GM18517 (cell line): ENCODE data around the gene CACNA1A.
"Not testable (repeated sequence)": the region's sequence is repeated elsewhere in the genome, so short reads cannot be mapped to it uniquely, and the experiment has no call there.

ENCODE experiments used
- ATAC-seq: cut with Tn5 transposase; IDR thresholded peaks from one replicate; pipeline ENCODE4 v1.9.1; 2021; ENCODE audit warnings: mild to moderate bottlenecking, moderate library complexity; ENCODE audit not compliant: unreplicated experiment

The CACNA1A gene

DNA sequence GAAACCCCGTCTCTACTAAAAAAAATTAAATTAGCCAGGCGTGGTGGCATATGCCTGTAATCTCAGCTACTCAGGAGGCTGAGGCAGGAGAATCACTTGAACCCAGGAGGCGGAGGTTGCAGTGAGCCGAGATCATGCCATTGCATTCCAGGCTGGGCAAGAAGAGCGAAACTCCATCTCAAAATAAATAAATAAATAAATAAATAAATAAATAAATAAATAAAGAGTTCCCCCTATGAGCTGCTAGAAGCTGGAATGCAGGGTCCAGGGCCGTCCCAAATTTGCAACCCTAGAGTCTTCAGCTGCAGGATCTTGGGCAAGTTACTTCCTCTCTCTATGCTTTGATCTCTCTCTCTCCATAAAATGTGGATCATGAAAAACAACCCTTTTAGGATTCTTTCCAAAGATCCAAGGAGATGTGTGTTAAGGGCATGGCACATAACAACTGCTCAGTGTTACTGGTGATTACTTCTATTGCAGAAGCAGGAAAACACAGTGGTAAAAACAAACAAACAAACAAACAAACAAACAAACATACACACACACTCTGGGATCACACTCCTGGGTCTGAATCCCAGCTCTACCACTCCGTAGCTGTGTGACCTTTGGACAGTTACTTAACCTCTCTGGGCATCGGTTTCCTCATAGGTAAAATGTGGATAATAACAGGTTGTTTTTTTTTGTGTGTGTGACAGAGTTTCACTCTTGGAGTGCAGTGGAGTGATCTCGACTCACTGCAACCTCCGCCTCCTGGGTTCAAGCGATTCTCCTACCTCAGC, 78.8 kb downstream of the CACNA1A start:
- no peak for ATAC-seq

DNA sequence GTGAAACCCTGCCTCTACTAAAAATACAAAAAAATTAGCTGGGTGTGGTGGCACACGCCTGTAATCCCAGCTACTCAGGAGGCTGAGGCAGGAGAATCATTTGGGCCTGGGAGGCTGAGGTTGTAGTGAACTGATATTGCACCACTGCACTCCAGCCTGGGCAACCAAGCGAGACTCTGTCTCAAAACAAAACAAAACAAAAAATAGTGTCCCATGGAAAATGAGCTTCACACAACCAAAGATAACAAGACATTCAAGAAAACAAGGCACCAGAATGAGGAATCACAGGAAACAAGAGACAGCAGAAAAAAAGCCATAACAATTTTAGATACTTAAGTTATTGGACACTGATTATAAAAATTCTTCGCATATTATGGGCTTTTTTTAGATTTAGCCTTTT, 80.4 kb downstream of the CACNA1A start:
- ATAC-seq = not testable (repeated sequence)

DNA sequence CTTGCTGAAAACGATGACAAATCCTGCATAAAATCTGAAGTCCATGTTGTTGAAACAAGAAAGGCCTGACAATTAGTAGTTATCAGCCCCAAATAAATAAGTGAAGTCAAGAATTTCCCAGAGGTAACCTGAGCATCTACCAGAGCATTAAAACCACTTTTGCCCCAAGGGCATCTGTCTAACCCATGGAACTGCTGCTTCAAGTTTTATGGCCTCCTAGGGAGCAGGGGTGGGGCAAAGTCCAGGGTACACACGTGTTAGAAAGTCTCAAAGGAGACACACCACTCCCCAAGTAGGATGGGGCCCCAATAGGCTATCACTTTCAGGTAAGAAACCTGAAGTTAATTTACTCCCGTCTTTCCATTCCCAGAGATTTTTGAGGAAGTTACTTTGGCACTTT, 81.1 kb downstream of the CACNA1A start:
- ATAC-seq = no peak

DNA sequence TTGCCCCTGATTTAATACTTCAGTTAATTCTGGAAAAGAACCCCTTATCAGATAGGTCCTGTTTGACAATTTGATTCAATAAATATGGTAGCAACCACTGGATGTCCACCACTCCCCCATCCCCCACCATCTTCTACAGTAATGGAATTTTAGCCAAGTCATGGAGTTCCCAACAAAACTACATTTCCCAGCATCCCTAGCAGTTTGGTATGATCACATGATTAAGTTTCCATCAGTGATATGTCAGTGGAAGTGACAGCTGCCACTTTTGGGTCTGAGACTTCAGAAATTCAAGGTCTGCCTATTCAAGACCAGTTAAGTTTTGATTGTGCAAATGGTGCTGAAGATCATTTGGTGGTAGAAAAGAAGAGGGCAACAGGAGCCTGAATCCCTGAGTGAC, 85.5 kb downstream of the CACNA1A start:
- no peak for ATAC-seq

DNA sequence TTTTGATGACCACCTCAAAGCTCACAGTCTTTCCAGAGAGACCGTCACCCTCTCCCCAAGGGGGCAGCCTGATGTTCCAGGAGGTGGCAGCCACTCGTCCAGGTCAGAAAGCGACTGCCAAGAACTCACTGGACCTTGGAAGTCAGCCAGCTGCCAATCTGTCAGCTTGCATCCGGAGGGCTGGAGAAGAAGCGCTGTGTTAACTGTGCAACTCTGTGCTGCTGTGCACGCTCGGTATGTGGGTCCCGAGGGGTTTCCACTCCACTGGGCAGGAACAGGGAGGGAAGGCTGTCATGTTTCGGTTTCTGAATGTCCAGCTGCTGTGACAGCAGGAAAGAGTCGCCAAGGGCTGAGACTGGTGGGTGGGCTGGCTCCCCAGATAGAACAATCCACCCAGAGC, 89.2 kb downstream of the CACNA1A start:
- no peak for ATAC-seq

DNA sequence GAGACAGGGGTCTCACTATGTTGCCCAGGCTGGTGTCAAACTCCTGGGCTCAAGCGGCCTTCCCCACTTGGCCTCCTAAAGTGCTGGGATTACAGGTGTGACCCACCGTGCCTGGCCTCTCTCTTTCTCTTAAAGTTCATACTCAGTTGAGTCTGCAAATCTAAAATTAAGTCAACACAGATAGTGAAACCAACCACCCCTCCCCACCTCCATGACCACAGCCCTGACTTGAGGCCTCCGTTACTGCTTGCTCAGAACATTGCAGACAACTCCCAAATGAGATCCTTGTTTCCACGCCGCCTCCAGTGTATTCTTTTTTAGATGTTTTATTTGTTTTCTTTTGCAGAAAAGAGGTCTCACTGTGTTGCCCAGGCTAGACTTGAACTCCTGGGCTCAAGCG, 94.4 kb downstream of the CACNA1A start:
- ATAC-seq = no peak

DNA sequence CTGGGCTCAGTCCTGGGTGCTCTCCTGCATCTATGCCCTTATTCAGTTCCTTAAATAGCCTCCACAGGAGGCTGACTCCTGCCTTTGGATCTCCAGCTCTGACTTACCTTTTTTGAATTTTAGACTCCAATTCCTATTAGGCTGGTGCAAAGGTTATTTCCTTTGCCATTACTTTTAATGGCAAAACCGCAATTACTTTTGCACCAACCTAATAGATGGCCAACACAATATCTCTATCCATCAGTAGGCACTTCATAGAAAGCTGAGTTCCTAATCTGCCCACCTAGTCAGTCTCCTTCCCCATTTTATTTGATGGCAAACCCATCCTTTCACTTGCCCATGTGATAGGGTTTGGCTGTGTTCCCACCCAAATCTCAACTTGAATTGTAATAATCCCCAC, 95.3 kb downstream of the CACNA1A start:
- no peak for ATAC-seq

DNA sequence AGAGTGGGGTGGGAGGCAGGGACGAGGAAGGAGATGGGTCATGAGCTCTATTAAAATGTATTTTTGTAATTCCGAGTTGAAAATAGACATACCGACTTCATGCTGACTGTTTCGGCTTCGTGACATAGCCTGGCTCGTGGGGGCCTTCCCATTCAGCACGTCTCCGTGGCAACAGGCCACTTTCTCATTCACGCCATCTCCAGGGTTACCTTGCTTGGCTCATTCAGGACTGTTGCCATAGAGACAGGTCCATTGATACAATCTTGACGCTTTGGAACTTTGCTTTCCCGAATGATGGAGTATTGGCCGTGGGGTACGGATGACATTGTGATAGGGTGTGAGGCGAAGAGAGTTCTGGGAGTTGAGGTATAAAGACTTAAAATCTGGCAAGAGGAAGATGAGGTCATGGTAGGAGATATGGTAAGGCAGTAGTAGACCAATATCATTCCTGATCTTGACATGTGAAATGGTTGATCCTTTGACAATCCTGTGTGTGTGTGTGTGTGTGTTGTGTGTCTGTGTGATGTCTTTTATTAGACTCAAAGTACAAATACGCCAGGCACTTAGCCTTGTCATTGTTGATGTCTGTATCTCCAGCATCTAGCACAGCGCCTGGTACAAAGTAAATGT, 97.3 kb downstream of the CACNA1A start:
- ATAC-seq = no peak

DNA sequence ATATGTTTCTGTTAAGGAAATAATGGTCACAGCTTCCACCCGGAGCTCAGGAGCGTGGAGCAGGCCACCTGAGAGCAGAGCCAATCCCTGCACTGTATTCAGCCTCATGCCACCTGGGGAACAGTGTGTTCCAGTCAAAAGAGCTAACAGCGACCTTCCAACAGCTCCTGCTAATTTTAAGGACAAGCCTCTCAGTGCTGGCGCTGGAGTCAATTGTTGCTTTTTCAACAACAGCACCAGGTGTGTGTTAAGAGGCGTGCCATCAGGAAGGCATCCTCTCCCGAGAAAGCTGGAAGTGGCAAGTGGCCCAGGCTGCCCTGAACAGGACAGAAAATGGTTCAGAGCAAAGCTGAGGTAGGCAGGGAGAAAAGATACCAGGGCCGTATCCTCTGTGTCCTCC, 102.0 kb downstream of the CACNA1A start:
- ATAC-seq = no peak

DNA sequence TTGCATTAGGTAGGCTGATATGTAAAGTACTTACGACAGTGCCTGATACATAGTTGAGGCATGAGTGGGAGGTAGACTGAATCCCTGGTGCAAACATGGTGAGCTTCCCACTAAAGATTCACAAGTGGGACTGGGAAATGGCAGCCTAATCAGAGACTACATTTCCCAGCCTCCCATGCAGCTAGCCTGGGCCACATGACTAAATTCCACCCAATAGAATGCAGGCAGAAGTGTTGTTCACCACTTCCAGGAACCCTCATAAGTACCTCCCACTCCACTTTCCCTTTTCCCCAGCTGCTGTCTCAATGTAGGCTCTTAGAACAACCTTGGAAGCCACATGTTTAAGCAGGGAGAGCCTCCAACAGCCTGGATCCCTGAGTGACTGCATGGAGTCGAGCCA, 104.9 kb downstream of the CACNA1A start:
- ATAC-seq = no peak

DNA sequence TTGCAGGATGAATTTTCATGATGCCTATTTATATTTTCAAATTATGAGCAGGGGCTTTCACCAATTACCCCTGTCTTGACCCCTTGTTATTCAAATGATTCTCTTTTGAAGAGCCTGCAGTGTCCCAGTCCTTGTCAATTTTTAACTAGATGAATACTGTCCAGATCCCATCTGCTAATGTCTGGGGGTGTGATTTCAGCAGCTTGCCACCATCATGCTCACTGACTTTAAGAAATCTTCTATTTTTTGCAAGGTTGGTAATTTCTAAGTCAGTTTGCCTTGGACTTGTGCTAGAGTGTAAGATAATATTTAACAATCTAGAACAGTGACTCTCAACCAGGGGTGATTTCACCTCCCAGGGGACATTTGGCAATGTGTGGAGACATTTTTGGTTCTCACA, 106.0 kb downstream of the CACNA1A start:
- no peak for ATAC-seq

DNA sequence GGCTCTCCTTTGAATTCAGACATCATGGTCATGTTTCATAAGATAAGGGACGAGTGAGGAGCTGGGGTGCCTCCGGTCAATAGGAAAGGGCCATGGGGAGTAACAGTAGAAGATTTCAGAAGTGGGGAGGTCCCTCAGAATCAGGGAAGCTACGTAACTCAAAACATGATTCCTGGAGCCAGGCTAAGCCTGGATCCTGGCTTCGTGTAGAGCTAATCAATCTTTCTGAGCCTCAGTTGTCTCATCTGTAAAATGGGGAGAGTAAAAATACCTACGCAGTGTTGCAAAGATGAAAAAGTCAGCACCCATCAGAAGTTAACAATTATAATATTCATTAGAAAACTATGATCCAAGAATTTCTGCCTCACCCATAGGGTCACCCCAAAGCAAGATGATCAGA, 106.5 kb downstream of the CACNA1A start:
- no peak for ATAC-seq

DNA sequence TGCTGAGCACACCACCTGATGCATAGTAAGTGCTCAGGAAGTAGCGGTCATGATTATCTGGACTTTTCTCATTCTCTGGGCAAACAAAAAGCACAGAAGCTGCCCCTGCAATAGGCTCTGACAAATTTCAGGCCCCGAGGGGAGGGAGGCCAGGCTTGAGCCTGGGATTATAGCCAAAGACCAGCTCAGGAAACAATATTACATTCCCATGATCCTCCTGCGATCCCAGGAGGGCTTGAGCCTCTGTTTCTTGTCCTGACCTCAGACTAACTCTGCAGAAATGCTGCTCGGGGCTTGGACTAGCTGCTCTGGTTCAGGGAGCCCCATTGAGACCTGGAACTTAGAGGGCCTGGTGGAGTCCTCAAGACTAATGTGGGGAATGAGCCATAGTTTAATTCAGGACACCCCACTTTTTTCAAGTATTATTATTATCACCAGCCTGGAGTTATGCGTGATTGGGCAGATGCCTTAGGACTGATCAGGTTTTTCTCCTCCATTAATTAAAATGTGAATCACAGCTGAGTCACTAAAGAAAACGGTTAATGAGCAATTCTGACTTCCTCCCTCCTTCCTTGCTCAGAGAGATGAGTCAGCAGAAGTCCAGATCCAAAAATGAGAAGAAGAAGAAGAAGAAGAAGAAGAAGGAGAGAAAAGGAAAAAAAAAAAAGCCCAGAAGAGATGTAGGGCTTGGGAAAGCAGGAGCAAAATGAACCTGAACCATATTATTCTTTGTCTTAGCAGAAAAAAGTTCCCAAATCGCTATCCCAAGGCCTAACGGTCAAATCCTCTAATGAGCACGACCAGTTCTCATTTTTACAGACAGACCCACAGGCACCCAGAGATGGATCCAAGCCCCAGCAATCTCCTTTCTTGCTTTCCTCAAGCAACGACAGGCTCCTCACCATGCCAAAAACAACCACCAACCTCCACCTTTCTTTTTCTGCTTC, 107.2 kb downstream of the CACNA1A start:
- no peak for ATAC-seq

DNA sequence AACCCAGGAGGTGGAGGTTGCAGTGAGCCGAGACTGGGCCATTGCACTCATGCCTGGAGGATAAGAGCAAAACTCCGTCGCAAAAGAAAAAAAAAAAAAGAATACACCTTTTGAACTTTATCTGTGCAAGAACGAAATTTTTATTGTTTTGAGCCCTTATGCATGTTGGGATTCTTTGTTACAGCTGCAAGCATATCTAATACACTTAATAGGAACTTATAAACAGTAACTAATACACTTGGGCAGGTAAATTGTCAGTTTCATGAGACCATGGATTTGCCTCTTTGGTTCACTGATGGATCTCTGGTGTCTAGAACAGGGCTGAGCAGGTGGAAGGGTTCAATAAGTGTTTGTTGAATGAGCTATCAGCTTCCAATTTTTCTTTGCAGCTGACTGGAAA, 108.1 kb downstream of the CACNA1A start:
- no peak for ATAC-seq

DNA sequence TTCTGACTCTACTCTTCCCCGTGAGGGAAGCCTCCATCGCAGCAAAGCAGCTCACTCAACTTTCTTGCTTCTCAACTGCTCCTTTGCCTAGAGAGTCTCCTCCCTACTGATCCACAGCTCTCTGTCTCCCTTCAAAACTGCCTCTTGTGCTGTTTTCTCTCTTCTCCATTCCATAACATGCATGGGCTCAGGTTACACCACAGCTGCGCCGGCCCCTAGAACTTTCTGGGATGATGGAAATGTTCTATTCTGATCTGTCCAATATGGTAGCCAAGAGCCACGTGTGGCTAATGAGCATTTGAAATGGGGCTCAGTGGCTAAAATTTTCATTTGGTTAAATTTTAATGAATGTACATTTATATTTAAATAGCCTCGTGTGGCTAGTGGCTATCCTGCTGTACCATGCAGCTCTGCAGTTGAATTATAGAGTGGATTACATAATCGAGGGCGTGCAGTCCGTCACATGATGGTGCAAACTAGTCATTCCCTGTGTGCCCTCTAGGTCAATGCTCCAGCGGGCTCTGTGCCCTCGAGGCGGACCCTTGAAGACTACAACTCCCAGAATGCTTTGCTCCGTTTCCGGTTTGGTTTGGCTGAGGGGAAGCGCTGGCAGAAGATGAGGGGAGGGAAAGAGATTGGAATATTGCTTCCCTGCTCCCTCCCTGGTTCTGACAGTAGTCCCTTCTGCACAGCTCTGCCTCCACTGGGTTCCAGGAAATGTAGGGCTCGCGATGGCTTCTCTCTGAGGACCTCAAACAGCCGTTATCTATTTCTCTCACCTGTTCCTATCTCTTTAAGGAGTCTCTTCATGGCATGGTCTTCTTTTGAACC, 109.8 kb downstream of the CACNA1A start:
- ATAC-seq = no peak

DNA sequence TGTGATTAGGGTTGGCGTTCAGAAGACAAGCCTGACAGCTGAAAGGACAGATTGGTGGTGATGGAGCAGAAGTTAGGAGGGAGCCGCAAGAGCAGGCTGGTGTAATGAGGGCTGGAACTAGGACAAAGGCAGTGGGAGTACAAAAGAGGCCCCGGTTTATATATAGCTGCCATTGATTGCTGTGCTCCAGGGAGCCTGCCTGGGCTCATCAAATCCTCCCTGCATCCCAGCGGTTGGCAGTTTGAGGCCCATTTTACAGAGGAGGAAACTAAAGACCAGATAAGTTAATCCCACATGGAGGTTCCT, 123.7 kb downstream of the CACNA1A start:
- no peak for ATAC-seq

DNA sequence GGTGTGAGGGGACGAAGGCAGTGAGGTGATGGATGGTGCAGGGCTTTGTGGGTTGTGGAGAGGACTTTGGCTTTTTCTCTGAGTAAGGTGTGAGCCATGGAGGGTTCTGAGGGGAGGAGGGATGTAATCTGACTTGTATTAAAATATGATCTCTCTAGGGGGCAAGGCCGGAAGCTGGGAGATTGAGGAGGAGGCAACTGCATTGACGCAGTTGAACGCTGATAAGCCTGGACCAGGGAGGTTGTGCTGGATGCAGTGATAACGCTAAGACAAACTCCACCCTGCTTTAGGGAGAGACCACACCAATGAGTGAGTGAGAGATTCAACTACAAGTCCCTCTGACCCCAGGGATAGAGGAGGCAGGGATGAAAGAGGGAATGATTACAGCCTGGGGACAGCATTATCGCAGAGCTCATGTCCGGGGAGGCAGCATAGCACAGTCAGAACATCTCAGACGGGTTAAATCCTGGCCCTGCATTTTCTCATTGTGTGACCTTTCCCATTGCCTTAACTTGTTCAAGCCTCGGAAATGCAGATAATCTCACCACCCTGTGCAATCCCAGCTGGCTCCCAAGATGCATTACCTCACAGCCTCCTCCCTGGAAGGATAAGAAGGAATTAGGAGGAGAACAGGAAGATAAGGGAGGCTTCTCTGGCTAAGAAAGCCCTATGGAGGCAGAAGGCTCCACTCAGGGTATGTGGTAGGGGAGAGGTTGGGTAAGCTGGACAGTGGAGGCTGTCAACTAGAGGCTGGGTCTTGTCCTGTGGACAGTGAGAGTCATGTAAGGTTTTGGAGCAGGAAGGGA, 124.2 kb downstream of the CACNA1A start:
- ATAC-seq = no peak

DNA sequence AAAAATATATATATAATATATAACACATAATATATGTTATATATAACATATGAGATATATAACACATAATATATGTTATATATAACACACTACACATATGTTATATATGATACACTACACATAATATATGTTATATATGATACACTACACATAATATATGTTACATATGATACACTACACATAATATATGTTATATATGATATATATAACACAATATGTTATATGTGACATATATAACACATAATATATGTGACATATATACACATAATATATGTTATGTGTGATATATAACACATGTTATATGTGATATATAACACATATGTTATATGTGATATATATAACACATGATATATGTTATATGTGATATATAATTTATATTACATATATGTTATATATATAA, 129.7 kb downstream of the CACNA1A start:
- no peak for ATAC-seq

DNA sequence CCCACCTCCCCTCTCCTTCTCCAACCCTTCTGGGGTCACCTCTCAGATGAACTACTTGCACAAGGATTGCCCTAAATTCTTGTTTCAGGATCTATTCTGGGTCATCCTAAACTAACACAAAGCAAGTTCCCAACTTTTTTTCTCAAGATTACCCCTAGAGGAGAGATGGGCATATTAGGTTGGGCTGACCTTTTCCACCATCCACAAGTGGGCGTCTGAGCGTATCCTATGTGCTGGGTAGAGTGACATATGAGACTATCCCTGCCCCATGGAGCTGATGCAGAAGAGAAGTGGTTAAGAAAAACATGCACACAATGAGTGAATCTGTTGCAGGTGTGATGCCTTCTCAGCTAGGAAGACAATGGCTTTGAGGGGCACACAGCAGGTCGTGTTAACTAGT, 132.7 kb downstream of the CACNA1A start:
- no peak for ATAC-seq

DNA sequence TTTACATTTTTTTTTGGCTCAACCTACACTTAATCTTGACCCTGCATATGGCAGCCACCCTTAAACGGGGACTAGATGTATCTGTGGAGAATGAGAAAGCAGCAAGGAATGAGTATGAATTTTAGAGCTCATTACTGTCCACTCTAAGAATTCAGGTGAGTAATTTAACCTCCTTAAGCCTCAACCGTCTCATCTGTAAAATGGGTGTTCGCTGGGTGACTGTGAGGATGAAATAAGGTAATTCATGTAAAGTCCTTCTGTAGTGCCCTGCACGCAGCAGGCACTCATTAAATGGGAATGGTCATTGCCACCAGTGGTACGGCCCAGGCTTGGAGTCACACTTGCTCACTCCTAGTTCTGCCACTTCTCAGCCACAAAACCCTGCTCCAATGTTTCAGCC, 135.3 kb downstream of the CACNA1A start:
- ATAC-seq = no peak
